ENCODE measurements around the gene GPC5.

DNA sequence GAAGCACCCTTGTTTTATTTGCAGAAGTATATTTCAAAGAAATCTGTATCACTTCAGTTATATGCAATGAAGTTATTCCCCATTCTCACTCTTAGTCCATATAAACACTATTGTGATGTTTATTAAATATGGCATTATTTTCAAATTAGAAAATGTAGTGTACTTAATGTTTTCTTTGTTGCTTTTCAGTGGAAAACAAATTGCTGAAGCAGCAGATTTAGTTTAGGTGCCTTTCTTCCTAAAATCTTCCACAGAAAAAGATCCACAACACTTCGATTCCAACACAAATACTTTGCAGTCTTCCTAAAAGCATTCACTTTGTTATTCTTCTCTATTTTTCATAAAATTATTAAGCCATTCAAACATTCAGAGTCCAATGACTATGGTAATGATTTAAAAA is 1336.1 kb downstream of the GPC5 start:
- TF ChIP-seq POLR2AphosphoS5 (IDR thresholded peaks at IDR 0.05; ENCODE audit: low read depth, low read length) (no peak), TCF7L2 (IDR thresholded peaks at IDR 0.05; ENCODE audit: low read depth, low read length) (no peak)
- TF ChIP-seq, protein P1, sequence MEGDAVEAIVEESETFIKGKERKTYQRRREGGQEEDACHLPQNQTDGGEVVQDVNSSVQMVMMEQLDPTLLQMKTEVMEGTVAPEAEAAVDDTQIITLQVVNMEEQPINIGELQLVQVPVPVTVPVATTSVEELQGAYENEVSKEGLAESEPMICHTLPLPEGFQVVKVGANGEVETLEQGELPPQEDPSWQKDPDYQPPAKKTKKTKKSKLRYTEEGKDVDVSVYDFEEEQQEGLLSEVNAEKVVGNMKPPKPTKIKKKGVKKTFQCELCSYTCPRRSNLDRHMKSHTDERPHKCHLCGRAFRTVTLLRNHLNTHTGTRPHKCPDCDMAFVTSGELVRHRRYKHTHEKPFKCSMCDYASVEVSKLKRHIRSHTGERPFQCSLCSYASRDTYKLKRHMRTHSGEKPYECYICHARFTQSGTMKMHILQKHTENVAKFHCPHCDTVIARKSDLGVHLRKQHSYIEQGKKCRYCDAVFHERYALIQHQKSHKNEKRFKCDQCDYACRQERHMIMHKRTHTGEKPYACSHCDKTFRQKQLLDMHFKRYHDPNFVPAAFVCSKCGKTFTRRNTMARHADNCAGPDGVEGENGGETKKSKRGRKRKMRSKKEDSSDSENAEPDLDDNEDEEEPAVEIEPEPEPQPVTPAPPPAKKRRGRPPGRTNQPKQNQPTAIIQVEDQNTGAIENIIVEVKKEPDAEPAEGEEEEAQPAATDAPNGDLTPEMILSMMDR (IDR thresholded peaks at IDR 0.05): no peak
